BJ (cell line): ENCODE results near the gene GOLGA8J. TPM values are rescaled to one million over a fixed set of nuclear protein-coding genes. Genes with fewer than 3 reads are reported as not detected.
"Not testable (repeated sequence)": the region's sequence is repeated elsewhere in the genome, so short reads cannot be mapped to it uniquely, and the experiment has no call there.

Experiments
- CTCF ChIA-PET: fragments of 350-600 bp; formaldehyde crosslinking; extraction: SDS; loops from one replicate; lab custom pipeline; 2021; ENCODE audit warnings: antibody characterized with exemption, inconsistent platforms; lab: Yijun Ruan, JAX
- POLR2A ChIA-PET: fragments of 300-600 bp; sonication (Branson Sonifier 250); formaldehyde crosslinking; extraction: SDS; loops from one replicate; lab custom pipeline; 2021; ENCODE audit warnings: antibody characterized with exemption; lab: Charles Lee
- DNase-seq: peaks from one replicate; pipeline ENCODE4 v3.0.0-alpha.2; 2011; ENCODE audit warnings: low read depth
- H3K27me3 ChIP-seq: 2 replicates; pipeline ENCODE4 v1.6.0; 2011; ENCODE audit warnings: low read length; ENCODE audit not compliant: control insufficient read depth, insufficient read depth
- H3K36me3 ChIP-seq: 2 replicates; pipeline ENCODE4 v1.5.1; 2011; ENCODE audit warnings: low read length; ENCODE audit not compliant: control insufficient read depth, insufficient read depth
- H3K4me3 ChIP-seq: 2 replicates; pipeline ENCODE4 v1.5.1; 2011; ENCODE audit warnings: low read depth, mild to moderate bottlenecking, control low read depth, low read length
- CTCF ChIP-seq: IDR thresholded peaks from 2 replicates; pipeline ENCODE4 v1.5.1; 2011; ENCODE audit warnings: low read depth, mild to moderate bottlenecking, control low read depth, inconsistent platforms, low read length, moderate library complexity; ENCODE audit not compliant: insufficient read depth
- polyA plus RNA-seq: library from polyadenylated mRNA; depleted of rRNA; stranded (reverse); fragments of >200 nt; gene quantifications from 2 replicates; pipeline ENCODE4 v1.2.3, GENCODE V29; 2011

GOLGA8J gene
- polyA plus RNA-seq, 1 experiment = not detected

- no peaks in the 10 kb centered on the region for H3K27me3 ChIP-seq
- ChIA-PET POLR2A (no interaction called here), CTCF (interaction anchor here (1.4 kb wide), 1 partner anchor 373 kb away, joined by 3 read pairs; no protein-coding TSS in a partner anchor)
- H3K4me3 ChIP-seq = no peak overlapping the region
- TF ChIP-seq CTCF = no peak
- H3K36me3 ChIP-seq = no peaks in the 10 kb centered on the region
- DNase-seq = no peak
Measured at GRCh38 chr15:30041868-30042267, 40.9 kb upstream of the GOLGA8J start.

GRCh38 chr15:30042556-30042955 lies 40.2 kb upstream of the GOLGA8J start:
- Histone ChIP-seq H3K4me3 (no peak overlapping the region), H3K27me3 (no peaks in the 10 kb centered on the region), H3K36me3 (no peaks in the 10 kb centered on the region)
- no peak for TF ChIP-seq CTCF
- ChIA-PET POLR2A (no interaction called here), CTCF (interaction anchor here (1.2 to 1.9 kb wide), 4 partner anchors 9 to 374 kb away, joined by 3 to 11 read pairs (median 4); no protein-coding TSS in a partner anchor)
- DNase-seq = no peak

GRCh38 chr15:30043211-30043655 lies 39.5 kb upstream of the GOLGA8J start:
- Histone ChIP-seq H3K36me3 (no peaks in the 10 kb centered on the region), H3K4me3 (no peak overlapping the region), H3K27me3 (no peaks in the 10 kb centered on the region)
- no peak for DNase-seq
- 0 out of 2 replicates have a peak, but pooled peaks have one; percentile 24 for TF ChIP-seq CTCF
- POLR2A ChIA-PET = no interaction called here
- CTCF ChIA-PET = interaction anchor here (0.7 to 1.9 kb wide), 5 partner anchors 9 to 375 kb away, joined by 3 to 11 read pairs (median 3); no protein-coding TSS in a partner anchor

- POLR2A ChIA-PET = no interaction called here
- Histone ChIP-seq H3K36me3 (no peaks in the 10 kb centered on the region), H3K27me3 (no peaks in the 10 kb centered on the region), H3K4me3 (no peak overlapping the region)
- no peak for TF ChIP-seq CTCF
- DNase-seq = no peak
- CTCF ChIA-PET = no interaction called here
Measured at GRCh38 chr15:30044377-30044776, 38.4 kb upstream of the GOLGA8J start.

- not testable (repeated sequence) for H3K36me3 ChIP-seq
Measured at GRCh38 chr15:30044826-30045225, 37.9 kb upstream of the GOLGA8J start.

GRCh38 chr15:30045248-30046041 lies 37.3 kb upstream of the GOLGA8J start:
- CTCF ChIA-PET, POLR2A ChIA-PET: not testable (repeated sequence)

More at GRCh38 chr15:30044826-30045225, 37.9 kb upstream of the GOLGA8J start:
- CTCF ChIA-PET, H3K27me3 ChIP-seq, DNase-seq, H3K4me3 ChIP-seq, POLR2A ChIA-PET: not testable (repeated sequence)

More at GRCh38 chr15:30045248-30046041, 37.3 kb upstream of the GOLGA8J start:
- DNase-seq, H3K27me3 ChIP-seq, H3K4me3 ChIP-seq, H3K36me3 ChIP-seq: not testable (repeated sequence)
